ENCODE measurements around the gene SMG6.

- TF ChIP-seq EZH2 (IDR thresholded peaks at IDR 0.05; ENCODE audit: insufficient read depth, poor library complexity, severe bottlenecking), result no peak
- TF ChIP-seq EZH2phosphoT487 (IDR thresholded peaks at IDR 0.05; ENCODE audit: insufficient read depth, low read depth), result no peak
These were observed 213.4 kb downstream of the SMG6 start for GRCh38 chr17:2090210-2090641.
